Upper lobe of left lung (tissue), 6 donors: ENCODE results near the gene C1QTNF3. TPM values are rescaled to one million over a fixed set of nuclear protein-coding genes. Genes with fewer than 3 reads are reported as not detected.

Experiments
- ATAC-seq, 2 donors: fragments of 200-7000 bp; cut with Tn5 transposase; one replicate each; pipeline ENCODE4 v1.9.1; 2022; ENCODE audit warnings: mild to moderate bottlenecking in 2 of 2, moderate library complexity in 2 of 2; ENCODE audit not compliant: low FRiP score in 2 of 2
- DNase-seq, 2 donors: peaks; one replicate each; pipeline ENCODE4 v3.0.0-alpha.2; 2019 to 2020
- H3K27ac ChIP-seq, 4 donors: fragments of 200-600 bp; sonication (generic); one replicate each; pipeline ENCODE4 v1.5.1; 2016 to 2019
- H3K27me3 ChIP-seq, 4 donors: fragments of 200-600 bp; sonication (generic); one replicate each; pipeline ENCODE4 v1.5.1; 2017 to 2019
- H3K36me3 ChIP-seq, 4 donors: fragments of 200-600 bp; sonication (generic); one replicate each; pipeline ENCODE4 v1.5.1; 2016 to 2019
- H3K4me1 ChIP-seq, 4 donors: fragments of 200-600 bp; sonication (generic); one replicate each; pipeline ENCODE4 v1.5.1; 2018 to 2019
- H3K4me3 ChIP-seq, 4 donors: fragments of 200-600 bp; sonication (generic); one replicate each; pipeline ENCODE4 v1.5.1; 2017 to 2019; ENCODE audit warnings: mild to moderate bottlenecking in 2 of 4, moderate library complexity in 1 of 4
- H3K9me3 ChIP-seq, 4 donors: fragments of 200-600 bp; sonication (generic); one replicate each; pipeline ENCODE4 v1.5.1; 2018 to 2019
- EP300 ChIP-seq, 4 donors: sonication (generic); formaldehyde crosslinking; IDR thresholded peaks; one replicate each; pipeline ENCODE4 v1.5.1; 2017; ENCODE audit warnings: antibody characterized with exemption in 4 of 4, control low read depth in 2 of 4
- POLR2A ChIP-seq, 4 donors: fragments of 450-650 bp; IDR thresholded peaks; one replicate each; pipeline ENCODE4 v1.5.1; 2016 to 2017; ENCODE audit warnings: antibody characterized with exemption in 4 of 4, mild to moderate bottlenecking in 2 of 4
- POLR2AphosphoS5 ChIP-seq, 2 donors: sonication (generic); formaldehyde crosslinking; IDR thresholded peaks; one replicate each; pipeline ENCODE4 v1.5.1; 2017; ENCODE audit warnings: antibody characterized with exemption in 2 of 2
- WGBS, 2 donors: methylation state at CpG; one replicate each; pipeline ENCODE4 v1.1.5; 2017 to 2018; 5-methylcytosine and 5-hydroxymethylcytosine counted together
- total RNA-seq, 6 donors: library from RNA; depleted of rRNA in 4 of 6; stranded (reverse); fragments of >200 nt in 4 of 6; gene quantifications; one replicate each; pipeline versions ENCODE4 v1.1.0 to v1.2.1, GENCODE V29; 2016 to 2021
- TF ChIP-seq, protein P1 (sequence below), 6 experiments: fragments of 450-650 bp in 4 of 6; fragments of 200-600 bp in 2 of 6; sonication (generic) in 2 of 6; IDR thresholded peaks; one replicate each; pipeline ENCODE4 v1.5.1; 2016 to 2019; ENCODE audit warnings: antibody characterized with exemption in 6 of 6
- donor health status: DM: no; HTN: no; CAD: no; lungs with moderate emphysema.
- donor health status: DM: no; HTN: yes; CAD: no; lungs with severe emphysema.

The C1QTNF3 gene
- total RNA-seq, 6 donors from 2014 or later, result 3.2 to 16.8 (median 9.3) TPM

DNA sequence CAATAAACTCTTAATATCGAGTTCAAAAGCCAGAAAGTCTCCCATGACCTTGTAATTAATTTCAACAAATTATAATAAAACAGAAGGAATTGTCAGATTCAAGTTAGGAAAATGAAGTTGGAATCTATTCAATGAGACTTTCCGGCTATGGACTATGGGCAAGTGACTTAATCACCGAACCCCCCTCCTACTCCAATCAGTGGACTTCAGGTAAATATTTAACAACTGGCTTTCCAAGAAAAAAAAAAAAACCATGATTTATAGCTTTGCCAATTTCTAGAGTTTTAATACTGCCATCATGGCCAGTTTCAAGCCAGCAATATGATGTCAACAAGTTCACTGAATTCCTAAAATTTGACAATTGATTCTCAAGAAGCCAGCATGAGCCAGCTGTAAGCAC, 63.0 kb downstream of the C1QTNF3 start:
- 83 to 93% methylated on average over 3 of the region's 3 CpGs for WGBS, 2 donors
- no peak for DNase-seq
- H3K36me3 ChIP-seq, result no peaks in the 10 kb centered on the region
- H3K27ac ChIP-seq, result no peak overlapping the region
- no peak overlapping the region for H3K4me3 ChIP-seq
- H3K9me3 ChIP-seq, result no peaks in the 10 kb centered on the region
- no peak for ATAC-seq
- no peaks in the 10 kb centered on the region for H3K27me3 ChIP-seq
- TF ChIP-seq POLR2AphosphoS5 (IDR thresholded peaks at IDR 0.05) (no peak), EP300 (IDR thresholded peaks at IDR 0.05) (no peak), POLR2A (IDR thresholded peaks at IDR 0.05) (no peak)
- TF ChIP-seq, protein P1, sequence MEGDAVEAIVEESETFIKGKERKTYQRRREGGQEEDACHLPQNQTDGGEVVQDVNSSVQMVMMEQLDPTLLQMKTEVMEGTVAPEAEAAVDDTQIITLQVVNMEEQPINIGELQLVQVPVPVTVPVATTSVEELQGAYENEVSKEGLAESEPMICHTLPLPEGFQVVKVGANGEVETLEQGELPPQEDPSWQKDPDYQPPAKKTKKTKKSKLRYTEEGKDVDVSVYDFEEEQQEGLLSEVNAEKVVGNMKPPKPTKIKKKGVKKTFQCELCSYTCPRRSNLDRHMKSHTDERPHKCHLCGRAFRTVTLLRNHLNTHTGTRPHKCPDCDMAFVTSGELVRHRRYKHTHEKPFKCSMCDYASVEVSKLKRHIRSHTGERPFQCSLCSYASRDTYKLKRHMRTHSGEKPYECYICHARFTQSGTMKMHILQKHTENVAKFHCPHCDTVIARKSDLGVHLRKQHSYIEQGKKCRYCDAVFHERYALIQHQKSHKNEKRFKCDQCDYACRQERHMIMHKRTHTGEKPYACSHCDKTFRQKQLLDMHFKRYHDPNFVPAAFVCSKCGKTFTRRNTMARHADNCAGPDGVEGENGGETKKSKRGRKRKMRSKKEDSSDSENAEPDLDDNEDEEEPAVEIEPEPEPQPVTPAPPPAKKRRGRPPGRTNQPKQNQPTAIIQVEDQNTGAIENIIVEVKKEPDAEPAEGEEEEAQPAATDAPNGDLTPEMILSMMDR (IDR thresholded peaks at IDR 0.05), result no peak
- peaks cover 0 to 6% (median 4%) of the 10 kb centered on the region in 4 donors for H3K4me1 ChIP-seq

DNA sequence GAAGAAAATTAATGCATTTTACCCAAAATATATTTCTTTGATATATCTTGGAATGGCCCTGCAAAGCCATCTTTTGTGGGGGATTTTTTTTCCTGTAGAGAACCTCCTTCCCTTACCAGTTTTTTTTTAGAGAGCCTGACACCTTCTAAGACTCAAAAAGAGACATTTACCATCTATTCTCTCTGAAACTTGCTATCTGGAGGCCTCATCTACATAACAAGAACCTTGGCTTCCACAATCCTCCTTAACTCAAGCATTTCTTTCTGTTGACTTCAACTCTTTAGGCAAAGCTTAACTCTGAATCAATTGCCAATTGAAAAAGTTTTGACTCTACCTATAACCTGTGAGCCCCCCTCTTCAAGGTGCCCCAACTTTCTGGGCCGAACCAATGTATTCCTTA, 64.7 kb downstream of the C1QTNF3 start:
- DNase-seq (no peak), ATAC-seq (no peak)
- no peak for TF ChIP-seq POLR2AphosphoS5 (IDR thresholded peaks at IDR 0.05)
- TF ChIP-seq POLR2A (IDR thresholded peaks at IDR 0.05), result no peak
- TF ChIP-seq EP300 (IDR thresholded peaks at IDR 0.05), result no peak
- TF ChIP-seq, protein P1 (IDR thresholded peaks at IDR 0.05), result no peak
- H3K27ac ChIP-seq, result no peak overlapping the region
- peaks cover 0 to 6% (median 4%) of the 10 kb centered on the region in 4 donors for H3K4me1 ChIP-seq
- no peaks in the 10 kb centered on the region for H3K36me3 ChIP-seq
- WGBS, 2 donors, result 78 to 85% methylated on average over 1 of the region's 1 CpG
- H3K9me3 ChIP-seq, result no peaks in the 10 kb centered on the region
- no peaks in the 10 kb centered on the region for H3K27me3 ChIP-seq
- no peak overlapping the region for H3K4me3 ChIP-seq

DNA sequence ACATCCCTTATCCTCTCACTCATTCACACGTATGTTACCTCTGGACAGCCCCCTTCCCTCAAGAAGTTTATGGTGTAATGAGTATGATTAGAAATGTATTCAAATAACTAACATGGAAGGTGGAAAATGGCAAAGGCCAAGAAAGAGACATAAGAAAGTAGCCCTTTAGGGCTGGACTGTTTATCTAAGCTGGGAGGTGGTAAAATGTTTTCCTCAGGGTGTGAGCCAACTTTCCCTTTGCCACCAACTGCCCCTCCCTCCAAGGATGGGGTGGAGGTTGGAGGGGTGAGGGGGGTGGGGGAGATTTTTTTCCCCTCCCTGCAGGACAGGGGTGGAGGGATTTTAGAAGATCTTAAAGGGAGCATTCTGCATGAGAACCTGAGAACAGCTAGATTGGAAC, 66.7 kb downstream of the C1QTNF3 start:
- no peak overlapping the region for H3K4me3 ChIP-seq
- no peak for ATAC-seq
- H3K9me3 ChIP-seq, result no peaks in the 10 kb centered on the region
- no peak overlapping the region for H3K27ac ChIP-seq
- WGBS, 2 donors, result 77 to 79% methylated on average over 1 of the region's 1 CpG
- H3K36me3 ChIP-seq, result no peaks in the 10 kb centered on the region
- no peak for DNase-seq
- TF ChIP-seq, protein P1 (IDR thresholded peaks at IDR 0.05), result no peak
- TF ChIP-seq EP300 (IDR thresholded peaks at IDR 0.05) (no peak), POLR2A (IDR thresholded peaks at IDR 0.05) (no peak), POLR2AphosphoS5 (IDR thresholded peaks at IDR 0.05) (no peak)
- peaks cover 0 to 2% (median 0%) of the 10 kb centered on the region in 4 donors for H3K4me1 ChIP-seq
- H3K27me3 ChIP-seq, result no peaks in the 10 kb centered on the region

DNA sequence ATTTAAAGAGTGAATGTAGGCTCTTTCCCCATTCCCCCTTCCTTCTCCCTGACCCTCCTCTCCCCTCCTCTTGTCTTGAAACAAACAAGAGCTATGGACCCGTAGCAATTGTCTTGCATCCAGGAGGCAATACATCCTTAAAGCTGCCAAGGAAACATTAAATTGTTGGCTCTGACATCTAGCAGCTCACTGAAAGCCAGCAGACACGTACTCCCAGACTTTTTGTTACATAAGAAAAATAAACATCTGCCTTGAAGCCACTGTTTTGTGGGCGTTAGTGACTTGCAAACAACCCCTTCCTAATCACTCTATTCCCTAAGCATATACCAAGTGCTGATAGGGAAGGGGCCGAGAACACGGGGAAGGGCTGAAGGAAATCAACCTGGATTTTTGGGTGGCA, 67.2 kb downstream of the C1QTNF3 start:
- Histone ChIP-seq H3K27me3 (no peaks in the 10 kb centered on the region), H3K4me3 (no peak overlapping the region), H3K9me3 (no peaks in the 10 kb centered on the region), H3K27ac (no peak overlapping the region), H3K36me3 (no peaks in the 10 kb centered on the region), H3K4me1 (peaks cover 0 to 2% (median 0%) of the 10 kb centered on the region in 4 donors)
- ATAC-seq (peak in 1 of 2 donors; percentile 8), DNase-seq (no peak)
- WGBS, 2 donors, result 35 to 39% methylated on average over 4 to 5 of the region's 5 CpGs
- no peak for TF ChIP-seq EP300 (IDR thresholded peaks at IDR 0.05)
- TF ChIP-seq POLR2AphosphoS5 (IDR thresholded peaks at IDR 0.05), result no peak
- no peak for TF ChIP-seq POLR2A (IDR thresholded peaks at IDR 0.05)
- TF ChIP-seq, protein P1 (IDR thresholded peaks at IDR 0.05), result no peak

DNA sequence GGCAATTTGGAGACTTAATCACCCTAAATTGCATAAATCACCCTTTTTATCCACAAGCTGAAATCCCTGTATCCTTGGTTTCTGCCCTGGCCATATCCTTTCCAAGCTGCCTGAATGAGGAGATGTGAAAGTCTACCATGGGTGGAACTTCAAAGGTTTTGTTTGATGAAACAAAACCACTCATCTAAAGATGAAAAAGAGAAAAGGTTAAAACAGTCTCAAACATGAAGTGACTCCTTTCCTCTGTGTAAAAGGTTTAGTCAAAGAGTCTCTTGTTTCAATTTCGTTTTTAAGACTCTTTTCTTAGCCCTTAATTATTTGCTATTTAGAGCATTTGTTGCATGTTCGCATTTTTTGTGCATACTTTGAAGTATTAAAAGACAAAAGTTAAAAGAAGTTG, 69.7 kb downstream of the C1QTNF3 start:
- H3K4me1 ChIP-seq, result peaks cover 0 to 2% (median 0%) of the 10 kb centered on the region in 4 donors
- ATAC-seq (no peak), DNase-seq (no peak)
- no peak for TF ChIP-seq POLR2AphosphoS5 (IDR thresholded peaks at IDR 0.05)
- no peak for TF ChIP-seq EP300 (IDR thresholded peaks at IDR 0.05)
- TF ChIP-seq, protein P1 (IDR thresholded peaks at IDR 0.05), result no peak
- no peak for TF ChIP-seq POLR2A (IDR thresholded peaks at IDR 0.05)
- H3K27me3 ChIP-seq, result no peaks in the 10 kb centered on the region
- H3K27ac ChIP-seq, result no peak overlapping the region
- H3K36me3 ChIP-seq, result no peaks in the 10 kb centered on the region
- no peak overlapping the region for H3K4me3 ChIP-seq
- WGBS, 2 donors, result 64% methylated on average over 2 of the region's 2 CpGs
- no peaks in the 10 kb centered on the region for H3K9me3 ChIP-seq
